Trophoblast cell (in vitro differentiated cells and primary cell): ENCODE results near the gene F13B. TPM values are rescaled to one million over a fixed set of nuclear protein-coding genes. Genes with fewer than 3 reads are reported as not detected.

Source experiments
- DNase-seq, 2 donors: peaks; one replicate each; pipeline ENCODE4 v3.0.0-alpha.2; 2016
- H2AFZ ChIP-seq: 2 replicates; pipeline ENCODE4 v1.6.1; 2013; ENCODE audit warnings: low read length, moderate library complexity, mild to moderate bottlenecking; ENCODE audit not compliant: insufficient read depth, poor library complexity
- H2AK5ac ChIP-seq: 2 replicates; pipeline ENCODE4 v1.6.1; 2013; ENCODE audit warnings: mild to moderate bottlenecking, low read length
- H2BK120ac ChIP-seq: 2 replicates; pipeline ENCODE4 v1.6.1; 2013; ENCODE audit warnings: low read length, mild to moderate bottlenecking, moderate library complexity; ENCODE audit not compliant: insufficient read depth, poor library complexity
- H2BK12ac ChIP-seq: 2 replicates; pipeline ENCODE4 v1.6.1; 2013; ENCODE audit warnings: mild to moderate bottlenecking, low read length, moderate library complexity
- H2BK5ac ChIP-seq: 2 replicates; pipeline ENCODE4 v1.6.1; 2013; ENCODE audit warnings: low read length, low read depth, moderate library complexity, mild to moderate bottlenecking; ENCODE audit not compliant: poor library complexity
- H3K14ac ChIP-seq: 2 replicates; pipeline ENCODE4 v1.6.1; 2013; ENCODE audit warnings: mild to moderate bottlenecking, low read length
- H3K18ac ChIP-seq: 2 replicates; pipeline ENCODE4 v1.6.1; 2013; ENCODE audit warnings: mild to moderate bottlenecking, low read length
- H3K23ac ChIP-seq: 2 replicates; pipeline ENCODE4 v1.6.1; 2013; ENCODE audit warnings: low read length
- H3K27ac ChIP-seq: 2 replicates; pipeline ENCODE4 v1.5.1; 2013; ENCODE audit warnings: low read depth, mild to moderate bottlenecking, inconsistent platforms, low read length, moderate library complexity
- H3K27me3 ChIP-seq: 2 replicates; pipeline ENCODE4 v1.6.1; 2013; ENCODE audit warnings: inconsistent platforms, mild to moderate bottlenecking, low read length, moderate library complexity; ENCODE audit not compliant: insufficient read depth
- H3K36me3 ChIP-seq, 2 experiments: 1 replicate in 1 of 2; 2 replicates in 1 of 2; pipeline ENCODE4 v1.6.1; 2013; ENCODE audit warnings: low read length in 2 of 2, mild to moderate bottlenecking in 2 of 2, moderate library complexity in 1 of 2; ENCODE audit not compliant: insufficient read depth in 2 of 2, control insufficient read depth in 1 of 2
- H3K4ac ChIP-seq: 2 replicates; pipeline ENCODE4 v1.6.1; 2013; ENCODE audit warnings: low read depth, mild to moderate bottlenecking, low read length, moderate library complexity
- H3K4me1 ChIP-seq, 2 experiments: 1 replicate in 1 of 2; 2 replicates in 1 of 2; pipeline ENCODE4 v1.6.1; 2013; ENCODE audit warnings: low read length in 2 of 2, mild to moderate bottlenecking in 2 of 2, moderate library complexity in 1 of 2; ENCODE audit not compliant: insufficient read depth in 2 of 2, control insufficient read depth in 1 of 2
- H3K4me2 ChIP-seq: 2 replicates; pipeline ENCODE4 v1.6.1; 2013; ENCODE audit warnings: inconsistent platforms, mild to moderate bottlenecking, low read length, moderate library complexity
- H3K4me3 ChIP-seq: 2 replicates; pipeline ENCODE4 v1.5.1; 2013; ENCODE audit warnings: mild to moderate bottlenecking, low read depth, low read length, inconsistent platforms
- H3K79me1 ChIP-seq: one replicate; pipeline ENCODE4 v1.6.1; 2013; ENCODE audit warnings: low read length
- H3K79me2 ChIP-seq: 2 replicates; pipeline ENCODE4 v1.6.1; 2013; ENCODE audit warnings: low read length, mild to moderate bottlenecking; ENCODE audit not compliant: control insufficient read depth, insufficient read depth, poor library complexity
- H3K9ac ChIP-seq: 2 replicates; pipeline ENCODE4 v1.6.1; 2013; ENCODE audit warnings: mild to moderate bottlenecking, low read length
- H3K9me3 ChIP-seq: 2 replicates; pipeline ENCODE4 v1.6.1; 2013; ENCODE audit warnings: low read depth, mild to moderate bottlenecking, control low read depth, inconsistent platforms, low read length; ENCODE audit not compliant: insufficient read depth
- H4K12ac ChIP-seq: 2 replicates; pipeline ENCODE4 v1.6.1; 2013; ENCODE audit warnings: low read depth, mild to moderate bottlenecking, low read length, moderate library complexity
- H4K8ac ChIP-seq: 2 replicates; pipeline ENCODE4 v1.6.1; 2013; ENCODE audit warnings: low read depth, mild to moderate bottlenecking, low read length, moderate library complexity
- H4K91ac ChIP-seq: one replicate; pipeline ENCODE4 v1.6.1; 2013; ENCODE audit warnings: low read depth, mild to moderate bottlenecking, low read length, moderate library complexity
- WGBS: extraction: QIAGEN DNeasy Blood & Tissue Kit; methylation state at CpG from one replicate; pipeline ENCODE4 v1.1.7; 2013; ENCODE audit warnings: missing lambda C conversion rate; ENCODE audit not compliant: insufficient read length, insufficient coverage; ENCODE audit errors: extremely low coverage; 5-methylcytosine and 5-hydroxymethylcytosine counted together
- polyA plus RNA-seq: library from polyadenylated mRNA; stranded (reverse); fragments of 200-250 nt; gene quantifications from 2 replicates; pipeline ENCODE4 v1.2.3, GENCODE V29; 2013

F13B gene, protein sequence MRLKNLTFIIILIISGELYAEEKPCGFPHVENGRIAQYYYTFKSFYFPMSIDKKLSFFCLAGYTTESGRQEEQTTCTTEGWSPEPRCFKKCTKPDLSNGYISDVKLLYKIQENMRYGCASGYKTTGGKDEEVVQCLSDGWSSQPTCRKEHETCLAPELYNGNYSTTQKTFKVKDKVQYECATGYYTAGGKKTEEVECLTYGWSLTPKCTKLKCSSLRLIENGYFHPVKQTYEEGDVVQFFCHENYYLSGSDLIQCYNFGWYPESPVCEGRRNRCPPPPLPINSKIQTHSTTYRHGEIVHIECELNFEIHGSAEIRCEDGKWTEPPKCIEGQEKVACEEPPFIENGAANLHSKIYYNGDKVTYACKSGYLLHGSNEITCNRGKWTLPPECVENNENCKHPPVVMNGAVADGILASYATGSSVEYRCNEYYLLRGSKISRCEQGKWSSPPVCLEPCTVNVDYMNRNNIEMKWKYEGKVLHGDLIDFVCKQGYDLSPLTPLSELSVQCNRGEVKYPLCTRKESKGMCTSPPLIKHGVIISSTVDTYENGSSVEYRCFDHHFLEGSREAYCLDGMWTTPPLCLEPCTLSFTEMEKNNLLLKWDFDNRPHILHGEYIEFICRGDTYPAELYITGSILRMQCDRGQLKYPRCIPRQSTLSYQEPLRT
- not detected in 2 replicates for polyA plus RNA-seq

DNA sequence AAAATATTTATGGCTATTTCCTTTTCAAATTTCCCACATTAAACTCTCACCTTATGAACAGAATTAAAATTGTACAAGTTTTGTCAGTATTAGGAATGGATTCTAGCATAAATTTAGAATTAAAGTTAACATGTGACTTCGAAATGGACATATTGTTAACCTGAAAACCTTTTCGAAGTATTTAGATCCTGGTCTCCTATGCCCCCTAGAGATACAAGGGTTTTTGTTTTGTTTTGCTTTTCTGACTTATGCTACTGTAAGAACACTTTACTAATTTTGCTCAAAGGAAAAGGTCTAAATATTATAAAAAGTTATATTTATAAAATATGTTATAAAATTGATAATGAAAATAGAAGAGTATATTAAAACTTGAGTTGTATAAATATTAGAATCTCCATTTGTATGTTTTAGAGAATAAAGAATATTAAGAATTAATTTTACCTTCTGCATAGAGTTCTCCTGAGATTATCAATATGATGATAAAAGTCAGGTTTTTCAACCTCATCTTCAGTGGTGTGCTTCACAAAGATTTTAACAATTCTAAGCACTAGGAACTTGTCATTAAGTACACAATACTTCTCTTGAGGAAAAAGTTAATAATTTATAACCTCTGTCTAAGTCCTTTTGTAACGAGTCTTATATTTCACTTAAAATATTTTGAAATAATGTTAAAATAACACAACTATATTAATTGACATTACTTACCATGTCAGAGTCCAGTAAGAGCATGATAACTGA, at the start of gene F13B:
F13B (minus strand) TSS at position 542 of the 738 bp plus-strand sequence; CDS start at position 505, 37 bp downstream.
- no peak within 1 kb of the TSS for H2BK12ac ChIP-seq
- H3K4me2 ChIP-seq = no peak within 1 kb of the TSS
- H2BK120ac ChIP-seq = no peak within 1 kb of the TSS
- no peak within 1 kb of the TSS for H2AK5ac ChIP-seq
- no peaks in the 10 kb centered on the region for H3K9me3 ChIP-seq
- no peak within 1 kb of the TSS for H3K27ac ChIP-seq
- WGBS = no CpG with 5 or more reads among the region's 3 CpGs
- no peak within 1 kb of the TSS for H2BK5ac ChIP-seq
- H3K23ac ChIP-seq = no peak within 1 kb of the TSS
- H3K36me3 ChIP-seq = no peaks in the 10 kb centered on the region
- H3K18ac ChIP-seq = no peak within 1 kb of the TSS
- DNase-seq = no peak
- no peak within 1 kb of the TSS for H3K9ac ChIP-seq
- H3K4me3 ChIP-seq = no peak within 1 kb of the TSS
- no peak within 1 kb of the TSS for H3K4ac ChIP-seq
- no peaks in the 10 kb centered on the region for H3K4me1 ChIP-seq
- H3K79me1 ChIP-seq = no peaks in the 10 kb centered on the region
- no peak within 1 kb of the TSS for H4K12ac ChIP-seq
- no peaks in the 10 kb centered on the region for H3K79me2 ChIP-seq
- no peak within 1 kb of the TSS for H2AFZ ChIP-seq
- H3K27me3 ChIP-seq = no peaks in the 10 kb centered on the region
- no peak within 1 kb of the TSS for H3K14ac ChIP-seq
- no peak within 1 kb of the TSS for H4K8ac ChIP-seq
- H4K91ac ChIP-seq = no peak within 1 kb of the TSS

DNA sequence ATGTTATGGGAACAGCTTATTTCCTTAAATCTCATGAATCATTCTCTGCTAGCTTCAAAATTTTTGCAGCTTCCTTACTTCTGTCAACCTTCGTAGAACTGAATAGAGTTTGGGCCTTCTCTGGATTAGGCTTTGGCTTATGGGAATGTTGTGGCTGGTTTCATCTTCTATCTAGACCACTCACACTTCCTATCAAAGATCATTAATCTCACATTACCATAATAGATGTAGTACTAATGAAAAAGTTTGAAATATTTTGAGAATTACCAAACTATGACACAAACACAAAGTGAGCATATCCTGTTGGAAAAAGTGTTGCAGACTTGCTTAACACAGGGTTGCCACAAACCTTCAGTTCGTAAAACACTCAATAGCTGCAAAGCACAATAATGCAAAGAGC, 49.1 kb upstream of the F13B start:
- no peak overlapping the region for H3K4me3 ChIP-seq
- DNase-seq = no peak
- no peaks in the 10 kb centered on the region for H3K79me2 ChIP-seq

DNA sequence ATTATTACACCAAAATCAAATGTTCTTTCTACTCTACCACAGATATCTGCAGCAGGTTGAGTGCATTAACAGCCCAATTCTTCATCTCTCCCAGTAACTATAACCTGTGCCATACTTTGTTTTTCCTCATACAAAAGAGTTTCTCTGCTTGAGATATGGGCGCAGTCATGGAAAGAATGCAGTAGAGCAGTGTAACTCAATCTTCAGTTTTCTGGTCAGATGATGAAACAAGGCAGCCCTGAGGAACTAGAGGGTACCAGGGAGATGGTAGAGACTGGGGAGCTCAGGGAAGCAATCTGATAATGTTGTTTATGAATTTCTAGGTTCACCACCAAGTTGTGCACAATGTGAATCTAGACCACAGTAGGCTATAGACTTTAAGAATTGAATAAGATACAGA, 39.8 kb upstream of the F13B start:
- no peak overlapping the region for H2AFZ ChIP-seq
- H3K9me3 ChIP-seq = no peaks in the 10 kb centered on the region
- peak in 1 of 2 donors; percentile 61 for DNase-seq
- H3K9ac ChIP-seq = no peak overlapping the region
- H3K4me2 ChIP-seq = no peak overlapping the region
- H3K4me3 ChIP-seq = no peak overlapping the region
- H2BK120ac ChIP-seq = no peak overlapping the region
- no peak overlapping the region for H4K8ac ChIP-seq
- H3K18ac ChIP-seq = no peak overlapping the region
- H2BK5ac ChIP-seq = no peak overlapping the region
- H3K4ac ChIP-seq = no peak overlapping the region
- no CpG with 5 or more reads among the region's 1 CpG for WGBS
- no peak overlapping the region for H3K27ac ChIP-seq
- H2AK5ac ChIP-seq = no peak overlapping the region
- H4K12ac ChIP-seq = no peak overlapping the region
- H4K91ac ChIP-seq = no peak overlapping the region
- H2BK12ac ChIP-seq = no peak overlapping the region
- H3K27me3 ChIP-seq = no peaks in the 10 kb centered on the region
- H3K4me1 ChIP-seq = no peaks in the 10 kb centered on the region
- H3K14ac ChIP-seq = no peak overlapping the region
- H3K23ac ChIP-seq = no peak overlapping the region
- H3K36me3 ChIP-seq = peaks cover 0 to 5% of the 10 kb centered on the region in 2 experiments
- no peaks in the 10 kb centered on the region for H3K79me1 ChIP-seq
- H3K79me2 ChIP-seq = no peaks in the 10 kb centered on the region

More for the DNA sequence above, 49.1 kb upstream of the F13B start:
- Histone ChIP-seq H3K36me3 (peaks cover 0 to 2% of the 10 kb centered on the region in 2 experiments), H3K79me1 (no peaks in the 10 kb centered on the region), H3K18ac (no peak overlapping the region), H3K9ac (no peak overlapping the region), H3K9me3 (no peaks in the 10 kb centered on the region), H4K8ac (no peak overlapping the region), H4K91ac (no peak overlapping the region), H2AFZ (no peak overlapping the region), H2BK120ac (no peak overlapping the region), H3K27me3 (no peaks in the 10 kb centered on the region), H3K4me1 (no peaks in the 10 kb centered on the region), H3K23ac (no peak overlapping the region), H3K4ac (no peak overlapping the region), H2BK5ac (no peak overlapping the region), H3K27ac (no peak overlapping the region), H4K12ac (no peak overlapping the region), H3K4me2 (no peak overlapping the region), H2AK5ac (no peak overlapping the region), H3K14ac (no peak overlapping the region), H2BK12ac (no peak overlapping the region)
- no CpG with 5 or more reads among the region's 2 CpGs for WGBS

DNA sequence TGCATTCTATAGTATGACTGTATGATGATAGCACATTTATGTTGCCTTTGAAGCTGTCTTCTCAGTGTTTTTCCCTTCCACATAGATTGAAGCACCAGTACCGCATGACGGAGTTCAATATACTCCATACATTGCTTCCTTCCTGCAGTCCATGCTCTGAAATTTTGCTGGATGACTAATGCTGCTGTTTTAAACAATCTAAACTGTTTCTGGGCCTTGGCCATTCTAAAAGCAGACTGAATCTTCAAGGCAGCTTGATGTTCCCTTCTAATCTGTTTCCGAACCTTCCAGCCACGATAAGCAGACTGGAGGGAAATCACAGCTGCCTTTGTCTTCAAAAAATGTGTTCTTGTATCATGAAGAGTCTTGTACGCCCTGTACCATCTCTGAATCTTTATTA, 36.2 kb upstream of the F13B start:
- no peak overlapping the region for H2AFZ ChIP-seq
- H4K12ac ChIP-seq = no peak overlapping the region
- H3K4ac ChIP-seq = no peak overlapping the region
- no peak overlapping the region for H4K91ac ChIP-seq
- H3K4me1 ChIP-seq = no peaks in the 10 kb centered on the region
- no peaks in the 10 kb centered on the region for H3K9me3 ChIP-seq
- no peaks in the 10 kb centered on the region for H3K79me2 ChIP-seq
- no peak overlapping the region for H3K4me2 ChIP-seq
- no peak overlapping the region for H3K9ac ChIP-seq
- H3K27me3 ChIP-seq = no peaks in the 10 kb centered on the region
- H3K23ac ChIP-seq = no peak overlapping the region
- H3K27ac ChIP-seq = no peak overlapping the region
- H2BK5ac ChIP-seq = no peak overlapping the region
- no peak overlapping the region for H2BK12ac ChIP-seq
- H3K18ac ChIP-seq = no peak overlapping the region
- no peaks in the 10 kb centered on the region for H3K79me1 ChIP-seq
- H3K14ac ChIP-seq = no peak overlapping the region
- H3K36me3 ChIP-seq = peaks cover 0 to 5% of the 10 kb centered on the region in 2 experiments
- no peak overlapping the region for H3K4me3 ChIP-seq
- H2AK5ac ChIP-seq = no peak overlapping the region
- peak in 1 of 2 donors; percentile 6 for DNase-seq
- H2BK120ac ChIP-seq = no peak overlapping the region
- H4K8ac ChIP-seq = no peak overlapping the region
- no CpG with 5 or more reads among the region's 5 CpGs for WGBS
